UCSD-AML1 (cell line): Measurements from ENCODE around the gene P4HA1.
"Not testable (repeated sequence)": the region's sequence is repeated elsewhere in the genome, so short reads cannot be mapped to it uniquely, and the experiment has no call there.

Experiments used
- DNase-seq: peaks from one replicate; lab custom pipeline; 2025; ENCODE audit not compliant: unreplicated experiment; lab: John Stamatoyannopoulos, UW

Gene P4HA1

DNA sequence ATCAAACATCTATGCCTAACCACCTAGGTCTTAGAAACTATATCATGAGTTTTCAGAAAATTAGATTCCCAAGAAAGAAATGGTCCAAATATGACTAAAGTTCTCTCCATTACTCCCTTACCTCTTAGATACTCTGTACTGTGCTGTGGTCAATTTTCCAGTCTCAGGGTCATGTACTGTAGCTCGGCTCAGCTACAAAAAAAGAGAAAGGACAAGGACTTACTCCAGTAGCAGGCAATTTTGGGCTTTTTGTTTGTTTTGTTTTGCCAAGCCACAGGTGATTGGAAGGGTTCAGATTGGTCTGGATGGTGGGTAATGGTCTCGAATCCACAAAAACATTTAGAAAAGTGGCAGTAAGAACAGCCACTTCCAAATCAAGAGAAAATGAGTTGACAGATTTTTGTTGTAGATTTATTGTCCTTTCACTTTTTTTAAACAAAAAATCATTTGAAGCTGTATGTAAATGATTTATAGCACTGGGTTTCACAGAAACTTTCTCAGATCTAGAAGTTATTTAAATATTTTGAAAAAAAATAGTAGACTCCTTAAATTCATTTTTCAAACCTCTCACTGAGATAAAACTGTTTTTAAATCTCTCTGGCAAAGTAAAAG is 52.8 kb downstream of the P4HA1 start:
- DNase-seq: no peak

DNA sequence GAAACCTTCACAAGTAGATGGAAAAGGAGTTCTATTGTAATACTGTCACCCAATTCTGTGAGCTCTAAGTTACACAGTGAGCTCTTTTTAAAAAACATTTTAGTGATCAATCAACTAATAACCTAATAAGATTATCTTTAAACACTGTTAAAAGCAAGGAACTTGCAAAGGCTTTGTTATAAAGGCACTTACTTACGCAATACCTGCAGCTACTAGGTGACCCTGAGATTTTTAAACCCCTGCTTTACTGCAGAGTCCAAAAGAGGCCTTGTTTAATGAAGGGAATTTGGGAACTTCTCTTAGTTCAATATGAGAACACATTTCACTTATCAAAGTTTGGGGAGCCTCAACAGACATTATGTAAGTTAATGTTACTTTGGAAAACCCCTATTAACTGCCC is 53.3 kb downstream of the P4HA1 start:
- DNase-seq: no peak

DNA sequence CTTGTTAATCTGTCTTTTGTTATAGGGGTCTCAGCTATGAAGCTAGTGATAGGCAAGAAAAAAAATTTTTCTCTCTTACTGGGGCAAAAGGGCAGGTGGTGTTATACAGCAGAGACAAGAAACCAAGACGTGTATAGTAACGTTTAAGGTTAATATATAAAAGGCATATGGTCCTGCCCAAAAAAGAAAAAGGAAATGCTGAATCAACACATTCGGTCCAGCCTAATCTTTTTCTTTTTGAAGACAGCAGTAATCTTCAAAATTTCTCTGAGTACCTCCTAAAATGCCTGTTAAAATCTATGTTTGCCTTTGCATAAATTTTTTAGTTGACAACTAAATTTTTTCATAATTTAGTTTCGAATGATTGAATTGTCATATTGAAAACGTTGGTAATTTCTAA is 54.5 kb downstream of the P4HA1 start:
- no peak for DNase-seq

DNA sequence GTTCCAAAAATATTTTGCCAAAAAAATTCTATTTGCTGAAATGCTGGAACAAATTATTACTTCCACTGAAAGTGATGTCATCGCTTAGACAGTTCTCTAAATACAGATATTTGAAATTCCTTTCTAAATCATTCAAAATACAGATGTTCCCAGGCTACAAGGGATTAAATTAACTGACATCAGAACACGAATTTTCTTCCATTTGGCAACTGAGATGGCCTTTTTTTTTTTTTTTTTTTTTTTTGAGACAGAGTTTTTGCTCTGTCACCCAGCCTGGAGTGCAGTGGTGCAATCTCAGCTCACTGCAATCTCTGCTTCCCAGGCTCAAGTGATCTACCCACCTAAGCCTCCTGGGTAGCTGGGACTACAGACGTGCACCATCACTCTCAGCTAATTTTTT is 57.0 kb downstream of the P4HA1 start:
- DNase-seq: no peak

DNA sequence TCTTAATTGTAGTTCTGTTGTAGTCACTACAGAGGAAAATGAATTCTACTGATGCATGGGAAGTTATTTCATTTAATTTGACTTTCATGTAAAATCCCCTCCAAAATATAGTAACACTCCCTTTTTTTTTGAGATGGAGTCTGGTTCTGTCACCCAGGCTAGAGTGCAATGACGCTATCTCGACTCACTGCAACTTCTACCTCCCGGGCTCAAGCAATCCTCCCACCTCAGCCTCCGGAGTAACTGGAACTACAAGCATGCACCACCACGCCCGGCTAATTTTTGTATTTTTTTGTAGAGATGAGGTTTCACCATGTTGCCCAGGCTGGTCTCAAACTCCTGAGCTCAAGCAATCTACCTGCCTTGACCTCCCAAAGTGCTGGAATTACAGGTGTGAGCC is 60.4 kb downstream of the P4HA1 start:
- DNase-seq: not testable (repeated sequence)

DNA sequence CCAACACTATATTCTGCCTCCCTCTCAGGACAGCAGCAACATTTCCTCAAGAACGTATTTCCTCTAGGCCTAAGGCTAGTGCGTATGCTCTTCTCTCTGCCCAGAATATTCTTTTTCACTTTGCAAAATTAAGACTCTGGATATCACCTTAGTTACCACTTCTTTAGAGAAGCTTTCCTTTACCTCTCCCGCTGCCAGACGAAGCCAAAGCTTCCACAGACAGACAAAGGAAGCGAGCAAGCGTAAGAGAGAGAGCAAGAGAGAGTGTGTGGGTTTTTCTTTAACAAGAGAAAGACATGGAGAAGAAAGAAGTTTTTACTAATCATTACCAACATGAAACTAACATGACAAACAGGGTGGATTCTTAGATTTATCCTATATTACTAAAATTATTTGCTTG is 64.1 kb downstream of the P4HA1 start:
- no peak for DNase-seq

DNA sequence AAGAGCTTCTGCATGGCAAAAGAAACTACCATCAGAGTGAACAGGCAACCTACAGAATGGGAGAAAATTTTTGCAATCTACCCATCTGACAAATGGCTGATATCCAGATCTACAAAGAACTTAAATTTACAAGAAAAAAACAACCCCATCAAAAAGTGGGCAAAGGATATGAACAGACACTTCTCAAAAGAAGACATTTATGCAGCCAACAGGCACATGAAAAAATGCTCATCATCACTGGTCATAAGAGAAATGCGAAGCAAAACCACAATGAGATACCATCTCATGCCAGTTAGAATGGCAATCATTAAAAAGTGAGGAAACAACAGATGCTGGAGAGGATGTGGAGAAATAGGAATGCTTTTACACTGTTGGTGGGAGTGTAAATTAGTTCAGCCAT is 70.0 kb downstream of the P4HA1 start:
- not testable (repeated sequence) for DNase-seq

DNA sequence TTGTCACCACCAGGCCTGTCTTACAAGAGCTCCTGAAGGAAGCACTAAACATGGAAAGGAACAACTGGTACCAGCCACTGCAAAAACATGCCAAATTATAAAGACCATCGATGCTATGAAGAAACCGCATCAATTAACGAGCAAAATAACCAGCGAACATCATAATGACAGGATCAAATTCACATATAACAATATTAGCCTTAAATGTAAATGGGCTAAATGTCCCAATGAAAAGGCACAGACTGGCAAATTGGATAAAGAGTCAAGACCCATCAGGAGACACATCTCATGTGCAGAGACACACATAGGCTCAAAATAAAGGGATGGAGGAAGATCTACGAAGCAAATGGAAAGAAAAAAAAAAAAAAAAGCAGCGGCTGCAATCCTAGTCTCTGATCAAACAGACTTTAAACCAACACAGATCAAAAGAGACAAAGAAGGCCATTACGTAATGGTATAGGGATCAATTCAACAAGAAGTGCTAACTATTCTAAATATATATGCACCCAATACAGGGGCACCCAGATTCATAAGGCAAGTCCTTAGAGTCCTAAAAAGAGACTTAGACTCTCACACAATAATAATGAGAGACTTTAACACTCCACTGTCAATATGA is 73.1 kb downstream of the P4HA1 start:
- DNase-seq: not testable (repeated sequence)

DNA sequence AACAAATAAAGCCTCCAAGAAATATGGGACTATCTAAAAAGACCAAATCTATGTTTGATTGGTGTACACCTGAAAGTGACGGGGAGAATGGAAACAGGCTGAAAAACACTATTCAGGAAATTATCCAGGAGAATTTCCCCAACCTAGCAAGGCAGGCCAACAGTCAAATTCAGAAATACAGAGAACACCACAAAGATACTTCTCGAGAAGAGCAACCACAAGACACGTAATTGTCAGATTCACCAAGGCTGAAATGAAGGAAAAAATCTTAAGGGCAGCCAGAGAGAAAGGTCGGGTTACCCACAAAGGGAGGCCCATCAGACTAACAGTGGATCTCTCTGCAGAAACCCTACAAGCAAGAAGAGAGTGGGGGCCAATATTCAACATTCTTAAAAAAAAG is 73.7 kb downstream of the P4HA1 start:
- DNase-seq: not testable (repeated sequence)

DNA sequence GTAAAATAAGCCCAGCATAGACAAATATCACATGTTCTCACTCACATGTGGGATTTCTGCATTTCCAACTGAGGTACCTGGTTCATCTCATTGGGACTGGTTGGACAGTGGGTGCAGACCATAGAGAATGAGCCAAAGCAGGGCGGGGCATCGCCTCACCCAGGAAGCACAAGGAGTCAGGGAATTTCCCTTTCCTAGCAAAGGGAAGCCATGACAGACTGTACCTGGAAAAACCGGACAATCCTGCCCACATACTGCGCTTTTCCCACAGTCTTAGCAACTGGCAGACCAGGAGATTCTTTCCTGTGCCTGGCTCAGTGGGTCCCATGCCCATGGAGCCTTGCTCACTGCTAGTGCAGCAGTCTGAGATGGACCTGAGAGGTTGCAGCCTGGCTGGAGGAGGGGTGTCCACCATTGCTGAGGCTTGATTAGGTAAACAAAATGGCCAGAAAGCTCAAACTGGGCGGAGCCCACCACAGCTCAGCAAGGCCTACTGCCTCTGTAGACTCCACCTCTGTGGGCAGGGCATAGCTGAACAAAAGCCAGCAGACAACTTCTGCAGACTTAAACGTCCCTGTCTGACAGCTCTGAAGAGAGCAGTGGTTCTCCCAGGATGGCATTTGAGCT is 75.0 kb downstream of the P4HA1 start:
- not testable (repeated sequence) for DNase-seq

DNA sequence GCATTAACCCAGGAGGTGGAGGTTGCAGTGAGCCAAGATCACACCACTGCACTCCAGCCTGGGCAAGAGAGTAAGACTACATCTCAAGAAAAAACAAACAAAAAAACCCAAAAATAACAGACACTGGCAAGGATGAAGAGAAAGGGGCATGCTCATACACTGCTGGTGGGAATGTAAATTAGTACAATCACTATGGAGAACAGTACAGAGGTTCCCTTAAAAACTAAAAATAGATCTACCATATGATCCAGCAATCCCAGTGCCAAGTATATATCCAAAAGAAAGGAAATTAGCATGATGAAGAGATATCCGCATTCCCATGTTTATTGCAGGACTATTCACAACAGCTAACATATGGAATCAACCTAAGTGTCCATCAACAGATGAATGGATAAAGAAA is 75.6 kb downstream of the P4HA1 start:
- no peak for DNase-seq

DNA sequence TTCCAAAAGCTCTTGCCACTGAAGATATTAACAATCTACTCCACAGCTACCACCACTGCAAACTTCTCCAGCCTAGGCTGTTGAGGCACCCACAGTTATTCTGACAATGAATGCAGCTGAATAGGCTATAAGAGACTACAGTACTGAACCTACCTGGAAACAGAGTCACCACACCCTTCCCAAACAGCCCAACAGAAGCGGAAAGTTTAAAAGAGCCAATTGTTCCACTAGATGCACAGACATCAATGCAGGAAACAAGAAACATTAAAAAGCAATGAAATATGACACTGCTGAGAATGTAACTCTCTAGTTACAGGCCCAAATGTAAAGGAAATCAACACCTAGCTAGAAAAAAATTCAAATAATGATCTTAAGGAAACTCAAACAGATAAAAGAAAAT is 77.6 kb downstream of the P4HA1 start:
- no peak for DNase-seq

DNA sequence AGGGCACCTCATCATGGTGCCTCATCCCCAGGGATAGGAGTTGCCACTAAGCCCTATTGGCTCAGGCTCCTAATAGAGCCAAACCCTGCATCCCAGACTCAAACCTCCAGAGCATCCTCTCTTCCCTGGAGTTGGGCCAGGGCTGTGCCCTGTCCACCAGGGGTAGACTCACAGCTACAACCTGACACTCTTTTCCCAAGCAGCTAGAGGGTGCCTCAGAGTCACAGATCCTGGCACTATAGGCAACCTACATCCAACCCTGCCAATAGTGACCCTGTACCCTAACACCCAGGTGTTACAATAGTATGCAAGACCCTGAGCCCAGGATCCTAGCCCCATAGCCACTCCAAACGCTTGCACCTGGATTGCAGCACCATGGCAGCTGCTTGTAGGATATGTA is 78.0 kb downstream of the P4HA1 start:
- DNase-seq: no peak

DNA sequence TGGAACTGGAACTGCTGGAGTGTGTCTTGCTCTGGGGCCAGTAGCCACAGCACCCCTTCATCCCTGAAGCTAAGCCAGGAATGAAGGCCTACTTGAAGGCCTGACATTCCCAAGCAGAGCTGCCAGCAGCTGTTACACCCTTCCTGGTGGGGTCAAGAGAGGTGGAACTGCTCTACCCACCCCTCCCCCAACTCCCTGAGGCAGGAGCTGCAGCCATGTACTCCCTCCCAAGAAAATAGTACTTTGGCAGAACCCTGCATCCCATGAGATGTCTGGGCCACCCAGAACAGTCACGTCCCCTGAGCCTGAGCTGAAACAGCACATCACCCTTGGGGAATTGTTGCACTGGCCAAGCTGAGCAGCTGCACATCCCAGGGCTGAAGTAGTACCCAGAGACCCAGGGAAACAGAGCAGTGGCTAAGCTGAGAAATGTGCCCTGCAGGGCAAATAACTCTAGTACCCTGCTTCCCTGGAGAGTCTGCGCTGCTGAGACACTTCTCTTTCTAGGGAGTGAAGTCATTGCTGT is 78.6 kb downstream of the P4HA1 start:
- DNase-seq: no peak

DNA sequence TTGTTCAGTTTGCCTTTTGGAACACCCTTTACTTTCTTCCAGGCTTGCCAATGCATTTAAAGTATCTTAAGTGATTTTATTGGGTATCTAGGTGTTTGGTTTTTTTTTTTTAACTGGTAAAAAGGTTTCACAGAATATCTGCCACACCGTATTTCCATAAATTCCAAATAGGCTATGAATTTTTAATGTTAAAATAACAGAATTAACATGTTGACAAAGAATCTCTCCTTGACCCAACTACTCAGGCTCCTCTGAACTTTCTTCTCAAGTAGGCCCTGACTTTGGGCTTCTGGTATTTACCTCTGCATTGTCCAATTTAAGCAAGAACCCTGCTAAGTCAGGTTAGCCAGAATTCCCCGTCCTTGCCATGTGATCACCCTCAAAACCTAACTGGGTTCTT is 80.9 kb downstream of the P4HA1 start:
- no peak for DNase-seq

DNA sequence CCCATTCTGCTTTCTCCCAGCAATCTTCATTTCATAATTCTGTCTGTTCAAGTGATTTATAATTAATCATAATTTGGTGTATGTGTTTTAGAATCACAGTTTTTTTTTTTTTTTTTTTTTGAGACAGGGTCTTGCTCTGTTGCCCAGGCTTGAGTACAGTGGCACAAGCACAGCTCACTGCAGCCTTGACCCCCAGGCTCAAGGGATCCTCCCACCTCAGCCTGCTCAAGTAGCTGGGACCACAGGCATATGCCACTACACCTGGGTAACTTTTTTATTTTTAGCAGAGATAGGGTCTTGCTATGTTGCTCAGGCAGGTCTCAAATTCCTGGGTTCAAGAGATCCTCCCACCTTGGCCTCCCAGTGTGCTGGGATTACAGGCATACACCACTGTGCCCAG is 92.8 kb downstream of the P4HA1 start:
- no peak for DNase-seq

DNA sequence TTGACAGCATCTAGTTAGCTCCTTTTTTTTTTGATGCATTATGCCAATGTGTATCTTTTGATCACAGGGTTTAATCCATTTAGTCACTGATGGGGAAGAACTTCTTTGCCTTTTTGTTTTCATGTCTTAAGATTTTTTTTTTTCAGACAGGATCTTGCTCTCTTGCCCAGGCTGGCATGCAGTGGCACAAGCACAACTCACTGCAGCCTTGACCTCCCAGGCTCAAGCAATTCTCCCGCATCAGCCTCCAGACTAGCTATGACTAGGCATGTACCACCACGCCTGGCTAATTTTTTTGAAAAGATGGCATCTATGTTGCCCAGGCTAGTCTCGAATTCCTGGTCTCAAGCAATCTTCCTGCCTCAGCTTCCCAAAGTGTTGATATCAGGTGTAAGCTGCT is 95.7 kb downstream of the P4HA1 start:
- DNase-seq: no peak

DNA sequence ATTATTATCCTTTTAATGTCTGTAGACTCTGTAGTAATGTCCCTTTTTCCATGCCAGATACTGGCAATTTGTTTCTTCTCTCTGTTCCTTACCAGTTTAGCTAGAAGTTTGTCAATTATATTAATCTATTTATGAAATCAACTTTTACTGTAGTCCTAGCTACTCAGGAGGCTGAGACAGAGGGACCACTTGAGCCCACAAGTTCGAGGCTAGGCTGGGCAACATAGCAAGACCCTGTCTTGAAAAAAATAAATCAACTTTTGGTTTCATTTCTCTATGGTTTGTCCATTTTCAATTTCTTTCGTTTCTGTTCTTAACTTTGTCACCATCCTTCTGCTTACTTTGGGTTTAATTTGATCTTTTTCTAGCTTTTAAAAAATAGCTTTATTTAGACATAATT is 99.6 kb downstream of the P4HA1 start:
- DNase-seq: no peak

DNA sequence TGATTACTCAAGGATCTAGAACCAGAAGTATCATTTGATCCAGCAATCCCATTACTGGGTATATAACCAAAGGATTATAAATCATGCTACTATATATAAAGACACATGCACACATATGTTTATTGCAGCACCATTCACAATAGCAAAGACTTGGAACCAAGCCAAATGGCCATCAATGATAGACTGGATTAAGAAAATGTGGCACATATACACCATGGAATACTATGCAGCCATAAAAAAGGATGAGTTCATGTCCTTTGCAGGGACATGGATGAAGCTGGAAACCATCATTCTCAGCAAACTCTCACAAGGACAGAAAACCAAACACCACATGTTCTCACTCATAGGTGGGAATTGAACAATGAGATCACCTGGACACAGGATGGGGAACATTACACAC is 101.2 kb downstream of the P4HA1 start:
- DNase-seq: not testable (repeated sequence)

DNA sequence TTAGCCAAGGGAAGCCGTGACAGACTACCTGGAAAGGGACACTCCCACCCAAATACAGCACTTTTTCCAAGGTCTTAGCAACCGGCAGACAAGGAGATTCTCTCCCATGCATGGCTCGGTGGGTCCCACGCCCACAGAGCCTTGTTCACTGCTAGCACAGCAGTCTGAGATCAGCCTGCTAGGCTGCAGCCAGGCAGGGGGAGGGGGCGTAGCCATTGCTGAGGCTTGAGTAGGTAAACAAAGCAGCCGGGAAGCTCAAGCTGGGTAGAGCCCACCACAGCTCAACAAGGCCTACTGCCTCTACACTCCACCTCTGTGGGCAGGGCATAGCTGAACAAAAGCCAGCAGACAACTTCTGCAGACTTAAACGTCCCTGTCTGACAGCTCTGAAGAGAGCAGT is 106.9 kb downstream of the P4HA1 start:
- DNase-seq: not testable (repeated sequence)

DNA sequence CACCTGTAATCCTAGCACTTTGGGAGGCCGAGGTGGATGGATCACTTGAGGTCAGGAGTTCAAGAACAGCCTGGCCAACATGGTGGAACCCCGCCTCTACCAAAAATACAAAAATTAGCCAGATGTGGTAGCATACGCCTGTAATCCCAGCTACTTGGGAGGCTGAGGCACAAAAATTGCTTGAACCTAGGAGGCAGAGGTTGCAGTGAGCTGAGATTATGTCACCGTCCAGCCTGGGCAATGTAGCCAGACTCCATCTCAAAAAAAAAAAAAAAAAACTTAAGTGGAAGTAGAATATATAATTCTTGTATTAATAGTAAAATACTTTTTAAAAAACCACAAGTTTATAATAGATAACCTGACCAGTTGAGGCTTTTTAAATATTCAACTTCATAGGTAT is 112.0 kb downstream of the P4HA1 start:
- not testable (repeated sequence) for DNase-seq

DNA sequence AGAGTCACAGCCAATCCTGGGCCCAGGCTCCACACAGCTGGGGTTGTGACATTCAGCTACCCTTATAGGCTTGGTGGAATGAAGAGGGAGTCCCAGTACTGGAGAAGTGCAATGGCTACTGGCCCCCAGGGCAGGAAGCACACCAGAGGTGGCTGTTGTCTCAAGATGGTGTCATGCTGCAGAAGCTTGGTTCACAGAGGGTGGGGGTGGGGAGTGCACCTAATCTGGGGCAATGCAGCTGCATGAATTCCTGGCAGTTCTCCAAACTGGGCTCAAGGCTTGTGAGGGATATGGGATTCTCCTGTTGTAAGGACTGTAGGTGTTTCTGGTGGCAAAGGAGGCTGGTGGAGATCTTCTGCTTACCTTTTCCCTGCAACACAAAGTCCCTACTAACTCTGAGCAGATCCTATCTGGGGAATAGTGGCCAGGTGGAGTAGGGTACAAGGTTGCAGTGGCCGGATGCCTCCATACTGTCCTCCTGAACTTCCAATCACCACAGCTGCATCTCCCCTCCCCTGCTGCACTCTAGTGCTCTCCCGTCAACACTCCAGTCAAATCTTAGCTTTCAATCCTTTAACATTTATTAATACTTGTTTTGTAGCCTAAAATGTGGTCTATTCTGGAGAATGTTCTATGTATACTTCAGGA is 114.7 kb downstream of the P4HA1 start:
- no peak for DNase-seq
